ENCODE measurements around the gene AOC2. TPM values are rescaled to one million over a fixed set of nuclear protein-coding genes. Genes with fewer than 3 reads are reported as not detected.
A peak's percentile ranks its signal among the peaks of the same experiment; 100 is the strongest.

The AOC2 gene
- total RNA-seq = 1 to 10 TPM in 1 of 3 donors, under 1 TPM in 2; 0.92 to 2.1 (median 0.96) TPM
- long read RNA-seq, donor 1, partial matches to known transcripts = 0 of 1 reads
- long read RNA-seq, donor 1, other reads (novel, unspliced or antisense) = 0 of 1 reads
- long read RNA-seq, donor 2 = 0 reads

DNA sequence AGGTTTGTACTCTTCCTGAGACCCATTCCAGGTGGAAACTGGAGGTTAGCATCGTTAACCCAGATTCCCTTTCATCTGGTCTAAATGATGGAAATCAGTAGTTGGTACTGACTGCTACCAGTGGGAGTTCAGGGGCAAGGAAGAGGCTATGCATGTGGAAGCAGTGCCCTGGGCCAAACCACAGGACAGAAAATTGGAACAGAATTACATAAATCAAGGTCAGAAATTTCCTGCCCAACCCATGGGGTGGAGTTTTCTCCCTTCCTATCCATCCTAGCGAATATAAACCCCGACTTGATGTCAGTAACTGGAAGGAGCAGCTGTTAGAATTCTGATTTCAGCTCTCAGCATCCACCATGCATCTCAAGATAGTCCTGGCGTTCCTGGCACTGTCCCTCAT, at the start of gene AOC2:
AOC2 (plus strand) TSS at position 310 of the 400 bp plus-strand sequence; CDS start at position 357, 47 bp downstream.
- DNase-seq = no peak
- TF ChIP-seq, protein P1, sequence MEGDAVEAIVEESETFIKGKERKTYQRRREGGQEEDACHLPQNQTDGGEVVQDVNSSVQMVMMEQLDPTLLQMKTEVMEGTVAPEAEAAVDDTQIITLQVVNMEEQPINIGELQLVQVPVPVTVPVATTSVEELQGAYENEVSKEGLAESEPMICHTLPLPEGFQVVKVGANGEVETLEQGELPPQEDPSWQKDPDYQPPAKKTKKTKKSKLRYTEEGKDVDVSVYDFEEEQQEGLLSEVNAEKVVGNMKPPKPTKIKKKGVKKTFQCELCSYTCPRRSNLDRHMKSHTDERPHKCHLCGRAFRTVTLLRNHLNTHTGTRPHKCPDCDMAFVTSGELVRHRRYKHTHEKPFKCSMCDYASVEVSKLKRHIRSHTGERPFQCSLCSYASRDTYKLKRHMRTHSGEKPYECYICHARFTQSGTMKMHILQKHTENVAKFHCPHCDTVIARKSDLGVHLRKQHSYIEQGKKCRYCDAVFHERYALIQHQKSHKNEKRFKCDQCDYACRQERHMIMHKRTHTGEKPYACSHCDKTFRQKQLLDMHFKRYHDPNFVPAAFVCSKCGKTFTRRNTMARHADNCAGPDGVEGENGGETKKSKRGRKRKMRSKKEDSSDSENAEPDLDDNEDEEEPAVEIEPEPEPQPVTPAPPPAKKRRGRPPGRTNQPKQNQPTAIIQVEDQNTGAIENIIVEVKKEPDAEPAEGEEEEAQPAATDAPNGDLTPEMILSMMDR (IDR thresholded peaks at IDR 0.05) = no peak
- no peak within 1 kb of the TSS for H3K4me3 ChIP-seq
- H3K36me3 ChIP-seq (ENCODE audit: low read depth) = peaks cover 7% of the 10 kb centered on the region
- no peaks in the 10 kb centered on the region for H3K4me1 ChIP-seq (ENCODE audit: low read depth)
- intact Hi-C loops (cut with DNase I, micrococcal nuclease) = loop anchor here (5.0 kb wide), 1 partner anchor 93 kb away; no protein-coding TSS in a partner anchor
- no peaks in the 10 kb centered on the region for H3K9me3 ChIP-seq
- no peak for ATAC-seq

- TF ChIP-seq, protein P1 (IDR thresholded peaks at IDR 0.05) = no peak
These were observed 49.3 kb upstream of the AOC2 start for GRCh38 chr17:42795061-42795460.

GRCh38 chr17:42795465-42795864, 48.9 kb upstream of the AOC2 start:
- TF ChIP-seq, protein P1 (IDR thresholded peaks at IDR 0.05) = no peak
- ATAC-seq = peak; percentile 48
- Histone ChIP-seq H3K36me3 (ENCODE audit: low read depth) (no peaks in the 10 kb centered on the region), H3K9me3 (no peaks in the 10 kb centered on the region), H3K4me3 (no peak overlapping the region), H3K4me1 (ENCODE audit: low read depth) (peaks cover 27% of the 10 kb centered on the region)
- intact Hi-C loops (cut with DNase I, micrococcal nuclease) = no loop called here
- no peak for DNase-seq

More at GRCh38 chr17:42795061-42795460, 49.3 kb upstream of the AOC2 start:
- Histone ChIP-seq H3K36me3 (ENCODE audit: low read depth) (no peaks in the 10 kb centered on the region), H3K9me3 (no peaks in the 10 kb centered on the region), H3K4me1 (ENCODE audit: low read depth) (peaks cover 27% of the 10 kb centered on the region), H3K4me3 (no peak overlapping the region)
- DNase-seq (no peak), ATAC-seq (no peak)
- intact Hi-C loops (cut with DNase I, micrococcal nuclease) = no loop called here

DNA sequence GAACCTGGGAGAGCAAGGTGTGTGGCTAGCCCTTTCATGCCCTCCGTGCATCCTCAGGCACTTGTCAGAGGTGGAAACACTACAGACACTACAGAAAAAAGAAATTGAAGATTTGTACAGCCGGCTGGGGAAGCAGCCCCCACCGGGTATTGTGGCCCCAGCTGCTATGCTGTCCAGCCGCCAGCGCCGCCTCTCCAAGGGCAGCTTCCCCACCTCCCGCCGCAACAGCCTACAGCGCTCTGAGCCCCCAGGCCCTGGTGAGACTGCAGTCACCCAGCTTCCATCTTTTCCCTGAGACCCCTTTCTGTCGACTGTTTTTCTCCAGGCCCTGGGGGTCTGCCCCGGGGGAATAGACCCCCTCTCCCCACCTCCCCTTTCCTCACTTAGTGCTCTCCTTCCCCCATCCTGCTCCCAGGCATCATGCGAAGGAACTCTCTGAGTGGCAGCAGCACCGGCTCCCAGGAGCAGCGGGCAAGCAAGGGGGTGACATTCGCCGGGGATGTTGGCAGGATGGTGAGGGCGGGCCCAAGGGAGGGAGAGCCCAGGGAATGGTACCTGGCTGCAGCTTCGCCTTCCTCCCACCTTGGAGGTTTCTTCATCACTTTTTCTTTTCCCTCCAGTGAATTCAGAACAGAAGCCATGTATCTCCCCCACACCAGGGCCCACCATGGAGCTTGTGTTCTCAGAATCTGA, 48.2 kb upstream of the AOC2 start:
- peaks cover 27% of the 10 kb centered on the region for H3K4me1 ChIP-seq (ENCODE audit: low read depth)
- ATAC-seq (no peak), DNase-seq (peak in 1 of 3 donors; percentile 54)
- H3K4me3 ChIP-seq = no peak overlapping the region
- no peaks in the 10 kb centered on the region for H3K36me3 ChIP-seq (ENCODE audit: low read depth)
- TF ChIP-seq, protein P1 (IDR thresholded peaks at IDR 0.05) = no peak
- H3K9me3 ChIP-seq = no peaks in the 10 kb centered on the region
- intact Hi-C loops (cut with DNase I, micrococcal nuclease) = no loop called here

DNA sequence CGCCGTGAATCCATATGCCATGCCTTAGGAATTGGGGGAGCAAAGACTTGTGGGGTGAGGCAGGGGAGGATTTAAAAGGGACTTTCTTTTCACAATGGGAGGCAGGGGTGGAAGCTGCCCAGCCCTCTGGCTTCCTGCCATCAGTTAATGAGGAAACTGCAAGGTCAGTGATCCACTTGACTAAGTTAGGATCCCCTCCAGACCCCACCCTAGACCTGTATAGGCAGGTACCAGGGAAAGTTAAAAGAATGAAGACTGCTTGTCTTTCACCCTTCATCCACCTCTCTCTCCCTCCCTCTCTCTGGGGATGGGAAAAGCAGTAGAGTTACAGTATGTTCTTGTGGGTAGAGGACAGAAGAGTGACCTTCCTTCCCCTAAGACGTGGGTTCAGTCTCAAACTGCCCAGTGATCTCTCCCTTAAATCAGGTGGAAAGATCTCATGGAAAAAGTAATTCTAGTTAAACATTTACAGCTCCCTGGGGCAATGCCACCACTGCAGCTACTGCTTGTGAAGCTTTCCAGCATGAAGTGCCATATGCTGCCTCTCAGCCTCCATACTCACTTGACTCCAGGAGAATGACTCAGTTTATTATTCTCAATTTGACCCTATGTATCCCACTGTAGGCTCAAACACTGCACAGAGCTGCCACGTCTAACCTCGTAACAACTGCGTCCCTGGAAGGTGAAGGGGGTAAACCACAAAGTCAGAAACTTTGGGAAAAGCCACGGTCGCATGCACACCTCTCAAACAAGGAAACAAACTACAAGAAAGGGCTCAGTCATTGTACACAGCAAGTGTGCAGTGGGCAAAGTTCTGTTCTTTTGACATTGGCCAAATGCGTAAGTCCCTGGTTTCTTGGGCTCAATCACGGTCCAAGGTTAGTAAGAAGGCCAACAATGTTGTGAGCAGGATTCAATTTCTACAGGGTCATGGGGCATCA, 47.0 kb upstream of the AOC2 start:
- intact Hi-C loops (cut with DNase I, micrococcal nuclease) = no loop called here
- no peaks in the 10 kb centered on the region for H3K9me3 ChIP-seq
- H3K4me1 ChIP-seq (ENCODE audit: low read depth) = peaks cover 27% of the 10 kb centered on the region
- DNase-seq (peak in 1 of 3 donors; percentile 81), ATAC-seq (peak; percentile 77)
- TF ChIP-seq, protein P1 (IDR thresholded peaks at IDR 0.05) = no peak
- H3K4me3 ChIP-seq = peak overlapping the region; percentile 74
- H3K36me3 ChIP-seq (ENCODE audit: low read depth) = no peaks in the 10 kb centered on the region
